ENCODE measurements around the gene ZNF195. TPM values are rescaled to one million over a fixed set of nuclear protein-coding genes. Genes with fewer than 3 reads are reported as not detected.
"Not testable (repeated sequence)": the region's sequence is repeated elsewhere in the genome, so short reads cannot be mapped to it uniquely, and the experiment has no call there.

The ZNF195 gene
- total RNA-seq, 1 donor = 26.1 TPM

- not testable (repeated sequence) for DNase-seq (ENCODE audit: low read depth in 2 of 3, low spot score in 2 of 3)
Observed at GRCh38 chr11:3402861-3403250, 23.9 kb upstream of the ZNF195 start.

- DNase-seq (ENCODE audit: low read depth in 2 of 3, low spot score in 2 of 3) = not testable (repeated sequence)
Observed at GRCh38 chr11:3402181-3402860, 23.4 kb upstream of the ZNF195 start.

- not testable (repeated sequence) for DNase-seq (ENCODE audit: low read depth in 2 of 3, low spot score in 2 of 3)
Observed at GRCh38 chr11:3401052-3401451, 22.1 kb upstream of the ZNF195 start.

GRCh38 chr11:3398509-3398908 is 19.6 kb upstream of the ZNF195 start:
- not testable (repeated sequence) for DNase-seq (ENCODE audit: low read depth in 2 of 3, low spot score in 2 of 3)

GRCh38 chr11:3398106-3398505 is 19.2 kb upstream of the ZNF195 start:
- not testable (repeated sequence) for DNase-seq (ENCODE audit: low read depth in 2 of 3, low spot score in 2 of 3)

GRCh38 chr11:3397210-3397609 is 18.3 kb upstream of the ZNF195 start:
- not testable (repeated sequence) for DNase-seq (ENCODE audit: low read depth in 2 of 3, low spot score in 2 of 3)

GRCh38 chr11:3395468-3395867 is 16.5 kb upstream of the ZNF195 start:
- not testable (repeated sequence) for DNase-seq (ENCODE audit: low read depth in 2 of 3, low spot score in 2 of 3)

GRCh38 chr11:3394956-3395355 is 16.0 kb upstream of the ZNF195 start:
- DNase-seq (ENCODE audit: low read depth in 2 of 3, low spot score in 2 of 3) = not testable (repeated sequence)

- not testable (repeated sequence) for DNase-seq (ENCODE audit: low read depth in 2 of 3, low spot score in 2 of 3)
Observed at GRCh38 chr11:3393450-3393849, 14.5 kb upstream of the ZNF195 start.

- no peak for DNase-seq (ENCODE audit: low read depth in 2 of 3, low spot score in 2 of 3)
Observed at GRCh38 chr11:3382613-3383285, 3.8 kb upstream of the ZNF195 start.

GRCh38 chr11:3381794-3382193 is 2.8 kb upstream of the ZNF195 start:
- no peak for DNase-seq (ENCODE audit: low read depth in 2 of 3, low spot score in 2 of 3)

- no peak for DNase-seq (ENCODE audit: low read depth in 2 of 3, low spot score in 2 of 3)
Observed at GRCh38 chr11:3380706-3381545, 2.0 kb upstream of the ZNF195 start.

- DNase-seq (ENCODE audit: low read depth in 2 of 3, low spot score in 2 of 3) = no peak
Observed at GRCh38 chr11:3375552-3375951, 3.4 kb downstream of the ZNF195 start.

GRCh38 chr11:3370311-3370870 is 8.6 kb downstream of the ZNF195 start:
- no peak for DNase-seq (ENCODE audit: low read depth in 2 of 3, low spot score in 2 of 3)

- no peak for DNase-seq (ENCODE audit: low read depth in 2 of 3, low spot score in 2 of 3)
Observed at GRCh38 chr11:3369366-3369765, 9.6 kb downstream of the ZNF195 start.

- no peak for DNase-seq (ENCODE audit: low read depth in 2 of 3, low spot score in 2 of 3)
Observed at GRCh38 chr11:3368199-3368598, 10.7 kb downstream of the ZNF195 start.

- no peak for DNase-seq (ENCODE audit: low read depth in 2 of 3, low spot score in 2 of 3)
Observed at GRCh38 chr11:3367221-3367620, 11.7 kb downstream of the ZNF195 start.

GRCh38 chr11:3359092-3359824 is 19.7 kb downstream of the ZNF195 start:
- no peak for DNase-seq (ENCODE audit: low read depth in 2 of 3, low spot score in 2 of 3)

GRCh38 chr11:3357994-3358676 is 20.8 kb downstream of the ZNF195 start:
- no peak for DNase-seq (ENCODE audit: low read depth in 2 of 3, low spot score in 2 of 3)

GRCh38 chr11:3357302-3357701 is 21.6 kb downstream of the ZNF195 start:
- DNase-seq (ENCODE audit: low read depth in 2 of 3, low spot score in 2 of 3) = no peak
